Mammary epithelial cell (primary cell): ENCODE data around the gene ITPRIPL2.

Source experiments
- EZH2 ChIP-seq: IDR thresholded peaks from 2 replicates; pipeline ENCODE4 v1.6.1; 2012; ENCODE audit warnings: low read length, inconsistent platforms, borderline replicate concordance
- TF ChIP-seq, protein P1 (sequence below), 2 donors: IDR thresholded peaks in 1 of 2; conservative IDR thresholded peaks in 1 of 2; 2 replicates each; pipeline ENCODE4 v1.5.1; 2011 to 2012; ENCODE audit warnings: inconsistent platforms in 2 of 2, low read length in 2 of 2, mild to moderate bottlenecking in 2 of 2, control low read depth in 1 of 2, low read depth in 1 of 2; ENCODE audit not compliant: insufficient read depth in 1 of 2; ENCODE audit errors: extremely low read depth in 1 of 2

DNA sequence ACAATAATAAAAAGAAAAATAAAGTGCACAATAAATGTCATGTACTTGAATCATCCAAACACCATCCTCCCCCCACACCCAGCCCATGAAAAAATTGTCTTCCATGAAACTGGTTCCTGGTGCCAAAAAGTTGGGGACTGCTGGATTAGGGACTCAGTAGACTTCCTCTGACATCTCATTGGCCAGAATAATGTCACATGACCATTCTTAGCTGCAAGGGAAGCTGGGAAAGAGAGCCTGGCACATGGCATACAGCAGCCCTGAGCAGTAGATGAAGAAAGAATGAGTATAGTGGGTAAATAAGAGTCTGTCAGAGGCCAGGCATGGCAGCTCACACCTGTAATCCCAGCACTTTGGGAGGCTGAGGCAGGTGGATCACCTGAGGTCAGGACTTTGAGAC lies 12.5 kb downstream of the ITPRIPL2 start:
- TF ChIP-seq, protein P1, sequence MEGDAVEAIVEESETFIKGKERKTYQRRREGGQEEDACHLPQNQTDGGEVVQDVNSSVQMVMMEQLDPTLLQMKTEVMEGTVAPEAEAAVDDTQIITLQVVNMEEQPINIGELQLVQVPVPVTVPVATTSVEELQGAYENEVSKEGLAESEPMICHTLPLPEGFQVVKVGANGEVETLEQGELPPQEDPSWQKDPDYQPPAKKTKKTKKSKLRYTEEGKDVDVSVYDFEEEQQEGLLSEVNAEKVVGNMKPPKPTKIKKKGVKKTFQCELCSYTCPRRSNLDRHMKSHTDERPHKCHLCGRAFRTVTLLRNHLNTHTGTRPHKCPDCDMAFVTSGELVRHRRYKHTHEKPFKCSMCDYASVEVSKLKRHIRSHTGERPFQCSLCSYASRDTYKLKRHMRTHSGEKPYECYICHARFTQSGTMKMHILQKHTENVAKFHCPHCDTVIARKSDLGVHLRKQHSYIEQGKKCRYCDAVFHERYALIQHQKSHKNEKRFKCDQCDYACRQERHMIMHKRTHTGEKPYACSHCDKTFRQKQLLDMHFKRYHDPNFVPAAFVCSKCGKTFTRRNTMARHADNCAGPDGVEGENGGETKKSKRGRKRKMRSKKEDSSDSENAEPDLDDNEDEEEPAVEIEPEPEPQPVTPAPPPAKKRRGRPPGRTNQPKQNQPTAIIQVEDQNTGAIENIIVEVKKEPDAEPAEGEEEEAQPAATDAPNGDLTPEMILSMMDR (conservative IDR thresholded peaks at IDR 0.05 in 1 of 2, IDR thresholded peaks at IDR 0.05 in 1 of 2; ENCODE audit: extremely low read depth in 1 of 2, insufficient read depth in 1 of 2, low read depth in 1 of 2, low read length in 2 of 2) = no peak
- TF ChIP-seq EZH2 = no peak
